Measurements from ENCODE around the gene KDM5C.

GRCh38 chrX:53195401-53195800 is 29.6 kb downstream of the KDM5C start:
- TF ChIP-seq EZH2 (IDR thresholded peaks at IDR 0.05; ENCODE audit: low read depth), result no peak
- no peak for TF ChIP-seq CTCF (conservative IDR thresholded peaks at IDR 0.05)
